ENCODE results near the gene PHTF2. TPM values are rescaled to one million over a fixed set of nuclear protein-coding genes. Genes with fewer than 3 reads are reported as not detected.

The PHTF2 gene
- polyA plus RNA-seq, 1 of the 3 experiments (the other 2 are of a cell fraction), result 21.2 TPM

DNA sequence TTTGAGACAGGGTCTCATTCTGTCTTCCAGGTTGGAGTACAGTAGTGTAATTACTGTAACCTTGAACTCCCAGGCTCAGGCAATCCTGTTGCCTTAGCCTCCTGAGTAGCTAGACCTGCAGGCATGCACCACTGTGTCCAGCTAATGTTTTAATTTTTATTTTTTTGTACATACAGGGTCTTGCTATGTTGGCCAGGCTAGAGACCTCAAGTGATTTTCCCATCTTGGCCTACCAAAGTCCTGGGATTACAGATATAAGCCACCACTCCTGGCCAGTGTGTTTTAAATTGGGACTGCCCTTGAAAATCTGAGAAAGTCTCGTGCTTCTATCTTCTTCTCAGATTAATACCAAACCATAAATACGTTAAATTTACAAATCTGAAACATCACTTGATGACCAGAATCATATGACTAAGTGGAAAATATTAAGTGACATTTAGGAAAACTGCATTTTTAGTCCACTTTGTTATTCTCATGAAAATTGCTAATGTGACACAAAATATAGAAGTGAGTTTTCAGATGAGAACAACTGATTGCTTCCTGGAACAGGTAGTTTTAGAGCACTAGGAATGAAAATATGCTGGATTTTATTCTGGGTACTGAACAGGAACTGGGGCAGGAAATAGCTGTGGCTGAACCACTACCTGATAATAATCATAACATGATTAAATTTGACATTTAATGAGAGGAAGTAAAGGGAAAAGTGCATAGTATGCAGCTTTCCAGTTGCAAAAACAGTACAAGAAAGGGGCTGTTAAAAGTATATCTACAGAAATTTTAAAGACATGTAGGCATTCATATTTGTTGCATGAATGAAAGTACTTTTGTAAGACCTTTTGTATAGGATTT, 4.2 kb downstream of the PHTF2 start:
- Histone ChIP-seq H3F3A (replicated peaks; ENCODE audit: insufficient read depth) (peaks cover 23% of the 10 kb centered on the region), H3K36me3 (replicated peaks in 1 of 2; ENCODE audit: control insufficient read depth in 1 of 2, insufficient read depth in 2 of 2, low read length in 1 of 2) (peaks cover 0 to 19% of the 10 kb centered on the region in 2 experiments), H3K9me3 (peaks cover 16% of the 10 kb centered on the region), H3K27ac (ENCODE audit: low read depth in 2 of 2, low read length in 1 of 2) (peak overlapping the region; percentile 40 to 48; a peak in 3 of 4 replicates), H4K20me1 (ENCODE audit: insufficient read depth) (no peaks in the 10 kb centered on the region), H3K27me3 (ENCODE audit: insufficient read depth) (no peaks in the 10 kb centered on the region), H3K79me2 (ENCODE audit: insufficient read depth) (peaks cover 92% of the 10 kb centered on the region), H3K4me2 (peak overlapping the region; percentile 6; the same call in 1 of the 2 replicates), H3K9ac (no peak overlapping the region), H2AFZ (ENCODE audit: low read depth) (no peak overlapping the region), H3K9me2 (no peaks in the 10 kb centered on the region), H3K4me3 (ENCODE audit: low read depth in 2 of 2, low read length in 1 of 2) (no peak overlapping the region), H3K4me1 (ENCODE audit: control insufficient read depth in 1 of 2, insufficient read depth in 2 of 2, low read depth in 1 of 2, low read length in 1 of 2) (peaks cover 9% of the 10 kb centered on the region in 2 experiments; a peak in 3 of 4 replicates)
- ChIA-PET POLR2A (no interaction called here), CTCF (interaction anchor here (1.1 to 1.8 kb wide), 3 partner anchors 15 to 151 kb away, joined by 3 to 7 read pairs (median 4); no protein-coding TSS in a partner anchor)
- DNase-seq, result no peak
- WGBS (ENCODE audit: low lambda C conversion rate), result 72% methylated on average over 2 of the region's 2 CpGs
- TF ChIP-seq FOSL2 (IDR thresholded peaks at IDR 0.05; ENCODE audit: borderline replicate concordance, low read depth), result peak; percentile 29; the same call in 1 of the 2 replicates
- TF ChIP-seq GABPA (IDR thresholded peaks at IDR 0.05; ENCODE audit: low read depth), result no peak
- TF ChIP-seq USF2 (IDR thresholded peaks at IDR 0.05; ENCODE audit: borderline replicate concordance, low read depth, low read length), result no peak
- TF ChIP-seq, protein P1, sequence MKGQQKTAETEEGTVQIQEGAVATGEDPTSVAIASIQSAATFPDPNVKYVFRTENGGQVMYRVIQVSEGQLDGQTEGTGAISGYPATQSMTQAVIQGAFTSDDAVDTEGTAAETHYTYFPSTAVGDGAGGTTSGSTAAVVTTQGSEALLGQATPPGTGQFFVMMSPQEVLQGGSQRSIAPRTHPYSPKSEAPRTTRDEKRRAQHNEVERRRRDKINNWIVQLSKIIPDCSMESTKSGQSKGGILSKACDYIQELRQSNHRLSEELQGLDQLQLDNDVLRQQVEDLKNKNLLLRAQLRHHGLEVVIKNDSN (IDR thresholded peaks at IDR 0.05; ENCODE audit: borderline replicate concordance, low read depth), result no peak
- TF ChIP-seq, protein P2, sequence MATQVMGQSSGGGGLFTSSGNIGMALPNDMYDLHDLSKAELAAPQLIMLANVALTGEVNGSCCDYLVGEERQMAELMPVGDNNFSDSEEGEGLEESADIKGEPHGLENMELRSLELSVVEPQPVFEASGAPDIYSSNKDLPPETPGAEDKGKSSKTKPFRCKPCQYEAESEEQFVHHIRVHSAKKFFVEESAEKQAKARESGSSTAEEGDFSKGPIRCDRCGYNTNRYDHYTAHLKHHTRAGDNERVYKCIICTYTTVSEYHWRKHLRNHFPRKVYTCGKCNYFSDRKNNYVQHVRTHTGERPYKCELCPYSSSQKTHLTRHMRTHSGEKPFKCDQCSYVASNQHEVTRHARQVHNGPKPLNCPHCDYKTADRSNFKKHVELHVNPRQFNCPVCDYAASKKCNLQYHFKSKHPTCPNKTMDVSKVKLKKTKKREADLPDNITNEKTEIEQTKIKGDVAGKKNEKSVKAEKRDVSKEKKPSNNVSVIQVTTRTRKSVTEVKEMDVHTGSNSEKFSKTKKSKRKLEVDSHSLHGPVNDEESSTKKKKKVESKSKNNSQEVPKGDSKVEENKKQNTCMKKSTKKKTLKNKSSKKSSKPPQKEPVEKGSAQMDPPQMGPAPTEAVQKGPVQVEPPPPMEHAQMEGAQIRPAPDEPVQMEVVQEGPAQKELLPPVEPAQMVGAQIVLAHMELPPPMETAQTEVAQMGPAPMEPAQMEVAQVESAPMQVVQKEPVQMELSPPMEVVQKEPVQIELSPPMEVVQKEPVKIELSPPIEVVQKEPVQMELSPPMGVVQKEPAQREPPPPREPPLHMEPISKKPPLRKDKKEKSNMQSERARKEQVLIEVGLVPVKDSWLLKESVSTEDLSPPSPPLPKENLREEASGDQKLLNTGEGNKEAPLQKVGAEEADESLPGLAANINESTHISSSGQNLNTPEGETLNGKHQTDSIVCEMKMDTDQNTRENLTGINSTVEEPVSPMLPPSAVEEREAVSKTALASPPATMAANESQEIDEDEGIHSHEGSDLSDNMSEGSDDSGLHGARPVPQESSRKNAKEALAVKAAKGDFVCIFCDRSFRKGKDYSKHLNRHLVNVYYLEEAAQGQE (IDR thresholded peaks at IDR 0.05; ENCODE audit: low read depth, low read length), result no peak
- peak; percentile 35; the same call in 1 of the 2 replicates for TF ChIP-seq RXRA (IDR thresholded peaks at IDR 0.05; ENCODE audit: borderline replicate concordance, low read depth)
- TF ChIP-seq, protein P3, sequence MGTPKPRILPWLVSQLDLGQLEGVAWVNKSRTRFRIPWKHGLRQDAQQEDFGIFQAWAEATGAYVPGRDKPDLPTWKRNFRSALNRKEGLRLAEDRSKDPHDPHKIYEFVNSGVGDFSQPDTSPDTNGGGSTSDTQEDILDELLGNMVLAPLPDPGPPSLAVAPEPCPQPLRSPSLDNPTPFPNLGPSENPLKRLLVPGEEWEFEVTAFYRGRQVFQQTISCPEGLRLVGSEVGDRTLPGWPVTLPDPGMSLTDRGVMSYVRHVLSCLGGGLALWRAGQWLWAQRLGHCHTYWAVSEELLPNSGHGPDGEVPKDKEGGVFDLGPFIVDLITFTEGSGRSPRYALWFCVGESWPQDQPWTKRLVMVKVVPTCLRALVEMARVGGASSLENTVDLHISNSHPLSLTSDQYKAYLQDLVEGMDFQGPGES (IDR thresholded peaks at IDR 0.05; ENCODE audit: low read depth, low read length), result no peak
- peak; percentile 65 for TF ChIP-seq NFIC (IDR thresholded peaks at IDR 0.05; ENCODE audit: borderline replicate concordance)
- TF ChIP-seq TCF12 (IDR thresholded peaks at IDR 0.05), result peak; percentile 86
- TF ChIP-seq, protein P4, sequence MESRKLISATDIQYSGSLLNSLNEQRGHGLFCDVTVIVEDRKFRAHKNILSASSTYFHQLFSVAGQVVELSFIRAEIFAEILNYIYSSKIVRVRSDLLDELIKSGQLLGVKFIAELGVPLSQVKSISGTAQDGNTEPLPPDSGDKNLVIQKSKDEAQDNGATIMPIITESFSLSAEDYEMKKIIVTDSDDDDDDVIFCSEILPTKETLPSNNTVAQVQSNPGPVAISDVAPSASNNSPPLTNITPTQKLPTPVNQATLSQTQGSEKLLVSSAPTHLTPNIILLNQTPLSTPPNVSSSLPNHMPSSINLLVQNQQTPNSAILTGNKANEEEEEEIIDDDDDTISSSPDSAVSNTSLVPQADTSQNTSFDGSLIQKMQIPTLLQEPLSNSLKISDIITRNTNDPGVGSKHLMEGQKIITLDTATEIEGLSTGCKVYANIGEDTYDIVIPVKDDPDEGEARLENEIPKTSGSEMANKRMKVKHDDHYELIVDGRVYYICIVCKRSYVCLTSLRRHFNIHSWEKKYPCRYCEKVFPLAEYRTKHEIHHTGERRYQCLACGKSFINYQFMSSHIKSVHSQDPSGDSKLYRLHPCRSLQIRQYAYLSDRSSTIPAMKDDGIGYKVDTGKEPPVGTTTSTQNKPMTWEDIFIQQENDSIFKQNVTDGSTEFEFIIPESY (IDR thresholded peaks at IDR 0.05; ENCODE audit: borderline replicate concordance, low read depth), result 0 out of 2 replicates have a peak, but pooled peaks have one; percentile 23
- no peak for TF ChIP-seq GATA2 (CRISPR knock-in tag; IDR thresholded peaks at IDR 0.05)
- peak; percentile 56; the same call in 1 of the 2 replicates for TF ChIP-seq POLR2AphosphoS5 (IDR thresholded peaks at IDR 0.05; ENCODE audit: low read depth, low read length)
- peak; percentile 22; the same call in 1 of the 2 replicates for TF ChIP-seq MAX (IDR thresholded peaks at IDR 0.05; ENCODE audit: low read depth)
- no peak for TF ChIP-seq RFX5 (IDR thresholded peaks at IDR 0.05; ENCODE audit: low read length)
- peak; percentile 42 to 87; a peak in 3 of 4 replicates for TF ChIP-seq EP300 (IDR thresholded peaks at IDR 0.05; ENCODE audit: borderline replicate concordance in 1 of 2, low read depth in 1 of 2, low read length in 1 of 2)
- no peak for TF ChIP-seq SIN3A (IDR thresholded peaks at IDR 0.05; ENCODE audit: borderline replicate concordance, low read depth, low read length)
- no peak for TF ChIP-seq TAF1 (IDR thresholded peaks at IDR 0.05; ENCODE audit: borderline replicate concordance, low read depth, low read length)
- peak; percentile 55; the same call in 1 of the 2 replicates for TF ChIP-seq FOXM1 (IDR thresholded peaks at IDR 0.05; ENCODE audit: low read depth)
- no peak for TF ChIP-seq EZH2phosphoT487 (IDR thresholded peaks at IDR 0.05; ENCODE audit: borderline replicate concordance, low read depth)
- TF ChIP-seq ELF1 (IDR thresholded peaks at IDR 0.05), result peak; percentile 16; the same call in 1 of the 2 replicates
- TF ChIP-seq YY1 (IDR thresholded peaks at IDR 0.05; ENCODE audit: low read depth), result no peak
- TF ChIP-seq FOXJ3 (CRISPR knock-in tag; IDR thresholded peaks at IDR 0.05), result no peak
